Spleen (tissue), 11 donors: ENCODE data around the gene UQCR11. TPM values are rescaled to one million over a fixed set of nuclear protein-coding genes. Genes with fewer than 3 reads are reported as not detected.
"Not testable (repeated sequence)": the region's sequence is repeated elsewhere in the genome, so short reads cannot be mapped to it uniquely, and the experiment has no call there.

ENCODE experiments used
- DNase-seq: peaks from one replicate; pipeline ENCODE4 v3.0.0-alpha.2; 2020
- H3K27ac ChIP-seq, 8 donors: fragments of 200-600 bp; sonication (generic) in 7 of 8; 1 replicate in 4 of 8; 2 replicates in 4 of 8; pipeline versions ENCODE4 v1.5.0 to v1.8.0; 2016 to 2021; ENCODE audit warnings: inconsistent platforms in 4 of 8, mild to moderate bottlenecking in 4 of 8, moderate library complexity in 1 of 8
- H3K27me3 ChIP-seq, 7 donors: fragments of 200-600 bp; sonication (generic) in 6 of 7; replicated peaks in 1 of 7; 1 replicate in 4 of 7; 2 replicates in 3 of 7; pipeline versions ENCODE4 v1.5.0 to v1.8.0; 2016 to 2021; ENCODE audit warnings: inconsistent platforms in 3 of 7, mild to moderate bottlenecking in 1 of 7
- H3K36me3 ChIP-seq, 6 donors: fragments of 200-600 bp; sonication (generic) in 5 of 6; 1 replicate in 4 of 6; 2 replicates in 2 of 6; pipeline versions ENCODE4 v1.5.0 to v1.8.0; 2016 to 2021; ENCODE audit warnings: inconsistent platforms in 2 of 6
- H3K4me1 ChIP-seq, 6 donors: fragments of 200-600 bp; sonication (generic) in 5 of 6; 1 replicate in 3 of 6; 2 replicates in 3 of 6; pipeline versions ENCODE4 v1.5.0 to v1.8.0; 2016 to 2021; ENCODE audit warnings: inconsistent platforms in 3 of 6
- H3K4me3 ChIP-seq, 8 donors: fragments of 200-600 bp; sonication (generic) in 7 of 8; 1 replicate in 4 of 8; 2 replicates in 4 of 8; pipeline versions ENCODE4 v1.5.0 to v1.8.0; 2016 to 2021; ENCODE audit warnings: inconsistent platforms in 4 of 8, mild to moderate bottlenecking in 4 of 8, moderate library complexity in 2 of 8
- H3K9me3 ChIP-seq, 8 donors: fragments of 200-600 bp; sonication (generic) in 7 of 8; 1 replicate in 4 of 8; 2 replicates in 4 of 8; pipeline versions ENCODE4 v1.5.0 to v1.8.0; 2016 to 2021; ENCODE audit warnings: inconsistent platforms in 4 of 8
- CTCF ChIP-seq, 11 experiments: fragments of 200-600 bp in 7 of 11; fragments of 450-650 bp in 4 of 11; sonication (generic) in 4 of 11; IDR thresholded peaks in 8 of 11; conservative IDR thresholded peaks in 3 of 11; 1 replicate in 7 of 11; 2 replicates in 4 of 11; pipeline versions ENCODE4 v1.4.0 to v1.8.0; 2016 to 2021; ENCODE audit warnings: antibody characterized with exemption in 11 of 11, inconsistent platforms in 4 of 11, mild to moderate bottlenecking in 1 of 11
- POLR2A ChIP-seq, 3 donors: fragments of 450-650 bp; IDR thresholded peaks; one replicate each; pipeline ENCODE4 v1.5.1; 2017; ENCODE audit warnings: antibody characterized with exemption in 3 of 3, mild to moderate bottlenecking in 1 of 3
- POLR2AphosphoS5 ChIP-seq, 3 donors: sonication (generic); formaldehyde crosslinking; IDR thresholded peaks; one replicate each; pipeline ENCODE4 v1.5.1; 2017; ENCODE audit warnings: antibody characterized with exemption in 3 of 3
- WGBS, 5 donors: extraction: QIAGEN DNeasy Blood & Tissue Kit in 3 of 5; methylation state at CpG; one replicate each; pipeline versions ENCODE4 v1.1.5 to v1.1.7; 2013 to 2018; 5-methylcytosine and 5-hydroxymethylcytosine counted together
- intact Hi-C: fragments of 100-400 bp; cut with DNase I; formaldehyde crosslinking; loops from one replicate; pipeline ENCODE4 v1.15.0; 2023; ENCODE audit warnings: low total_unique reads
- polyA plus RNA-seq, 3 donors: library from polyadenylated mRNA; stranded (reverse); fragments of 200-250 nt; gene quantifications; one replicate each; pipeline ENCODE4 v1.2.1, GENCODE V29; 2013
- total RNA-seq, 7 donors: library from RNA; depleted of rRNA in 3 of 7; stranded (reverse); fragments of >200 nt in 3 of 7; fragmentation: NEBNext Ultra II Directional in 4 of 7; extraction: Animal tissue kit (Norgen Biotek cat#: 25700) in 4 of 7; gene quantifications; one replicate each; pipeline versions ENCODE4 v1.1.0 to v1.2.1, GENCODE V29; 2016 to 2021
- donor health status: healthy with polysubstance abuse.
- donor health status: DM: no; HTN: no; CAD: no; lungs with moderate emphysema.
- donor health status: DM: no; HTN: no; CAD: no.
- donor health status: Bipolar disorder and iron deficiency.
- donor health status: healthy.
- donor health status: DM: no; HTN: no; CAD: no.
- donor health status: DM: yes; HTN: yes; CAD: no.

Gene UQCR11
- total and polyA plus RNA-seq, 10 donors = 40.9 to 165 (median 137) TPM

- WGBS, 5 donors = 87 to 96% (median 94%) methylated on average over 22 to 23 of the region's 23 CpGs
- Histone ChIP-seq H3K36me3 (peaks cover 0 to 99% (median 49%) of the 10 kb centered on the region in 6 donors), H3K27ac (peak overlapping the region in 2 of 8 donors; percentile 16 to 23), H3K4me1 (peaks cover 17 to 84% (median 43%) of the 10 kb centered on the region in 6 donors), H3K27me3 (no peaks in the 10 kb centered on the region), H3K9me3 (no peaks in the 10 kb centered on the region), H3K4me3 (no peak overlapping the region)
- no peak for TF ChIP-seq CTCF (IDR thresholded peaks at IDR 0.05 in 8 of 11, conservative IDR thresholded peaks at IDR 0.05 in 3 of 11)
- no peak for TF ChIP-seq POLR2AphosphoS5 (IDR thresholded peaks at IDR 0.05)
- no peak for TF ChIP-seq POLR2A (IDR thresholded peaks at IDR 0.05)
- DNase-seq = no peak
- intact Hi-C loops = no loop called here
Observed at GRCh38 chr19:1645299-1645698, 40.0 kb upstream of the UQCR11 start.

GRCh38 chr19:1644070-1644469, 38.8 kb upstream of the UQCR11 start:
- peaks cover 0 to 98% (median 54%) of the 10 kb centered on the region in 6 donors for H3K36me3 ChIP-seq
- H3K4me3 ChIP-seq = no peak overlapping the region
- TF ChIP-seq POLR2AphosphoS5 (IDR thresholded peaks at IDR 0.05) (peak in 1 of 3 donors; percentile 41), CTCF (IDR thresholded peaks at IDR 0.05 in 8 of 11, conservative IDR thresholded peaks at IDR 0.05 in 3 of 11) (no peak), POLR2A (IDR thresholded peaks at IDR 0.05) (no peak)
- peak overlapping the region in 2 of 8 donors; percentile 16 to 23 for H3K27ac ChIP-seq
- H3K27me3 ChIP-seq = no peaks in the 10 kb centered on the region
- H3K9me3 ChIP-seq = no peaks in the 10 kb centered on the region
- peaks cover 7 to 81% (median 30%) of the 10 kb centered on the region in 6 donors for H3K4me1 ChIP-seq
- intact Hi-C loops = no loop called here
- 88 to 97% (median 95%) methylated on average over 10 to 16 of the region's 16 CpGs for WGBS, 5 donors
- DNase-seq = no peak

GRCh38 chr19:1640893-1641448, 35.7 kb upstream of the UQCR11 start:
- intact Hi-C loops, H3K27ac ChIP-seq, DNase-seq, H3K27me3 ChIP-seq, H3K4me3 ChIP-seq, H3K9me3 ChIP-seq: not testable (repeated sequence)
- Histone ChIP-seq H3K36me3 (peaks cover 0 to 98% (median 58%) of the 10 kb centered on the region in 6 donors), H3K4me1 (peaks cover 0 to 51% (median 9%) of the 10 kb centered on the region in 6 donors)
- WGBS, 5 donors = 90 to 96% (median 91%) methylated on average over 10 of the region's 10 CpGs

GRCh38 chr19:1636325-1637236, 31.3 kb upstream of the UQCR11 start:
- peaks cover 0 to 33% (median 2%) of the 10 kb centered on the region in 6 donors for H3K4me1 ChIP-seq
- TF ChIP-seq POLR2A (IDR thresholded peaks at IDR 0.05) = no peak
- peak in 1 of 3 donors; percentile 5 for TF ChIP-seq POLR2AphosphoS5 (IDR thresholded peaks at IDR 0.05)
- no peak for TF ChIP-seq CTCF (IDR thresholded peaks at IDR 0.05 in 8 of 11, conservative IDR thresholded peaks at IDR 0.05 in 3 of 11)
- H3K27me3 ChIP-seq = no peaks in the 10 kb centered on the region
- peaks cover 0 to 98% (median 53%) of the 10 kb centered on the region in 6 donors for H3K36me3 ChIP-seq
- intact Hi-C loops = no loop called here
- no peak overlapping the region for H3K27ac ChIP-seq
- H3K4me3 ChIP-seq = no peak overlapping the region
- DNase-seq = no peak
- H3K9me3 ChIP-seq = peaks cover 0 to 4% (median 0%) of the 10 kb centered on the region in 8 donors
- 94 to 96% (median 96%) methylated on average over 30 to 34 of the region's 34 CpGs for WGBS, 5 donors
